Gastrocnemius medialis (tissue), 4 donors: ENCODE data around the gene TECPR2. TPM values are rescaled to one million over a fixed set of nuclear protein-coding genes. Genes with fewer than 3 reads are reported as not detected.

Experiments
- ATAC-seq, 2 donors: fragments of 150-250 bp; one replicate each; pipeline ENCODE4 v1.9.1; 2016
- DNase-seq, 2 donors: peaks; one replicate each; pipeline ENCODE4 v3.0.0-alpha.2; 2019
- H3K27ac ChIP-seq, 4 donors: fragments of 200-600 bp; sonication (generic); 1 replicate in 1 of 4; 2 replicates in 3 of 4; pipeline ENCODE4 v1.5.1; 2016 to 2018; ENCODE audit warnings: mild to moderate bottlenecking in 2 of 4, moderate library complexity in 1 of 4
- H3K27me3 ChIP-seq, 3 donors: fragments of 200-600 bp; sonication (generic) in 2 of 3; 1 replicate in 1 of 3; 2 replicates in 2 of 3; pipeline versions ENCODE4 v1.5.1 to v1.6.0; 2016 to 2019; ENCODE audit warnings: mild to moderate bottlenecking in 1 of 3, moderate library complexity in 1 of 3
- H3K36me3 ChIP-seq, 2 donors: fragments of 200-600 bp; sonication (generic) in 1 of 2; one replicate each; pipeline ENCODE4 v1.5.1; 2017 to 2018
- H3K4me1 ChIP-seq, 2 donors: fragments of 200-600 bp; sonication (generic) in 1 of 2; one replicate each; pipeline ENCODE4 v1.5.1; 2016 to 2017; ENCODE audit warnings: mild to moderate bottlenecking in 2 of 2
- H3K4me3 ChIP-seq, 4 donors: fragments of 200-600 bp; sonication (generic) in 3 of 4; 1 replicate in 1 of 4; 2 replicates in 3 of 4; pipeline ENCODE4 v1.5.1; 2016 to 2019; ENCODE audit warnings: mild to moderate bottlenecking in 2 of 4
- H3K9me3 ChIP-seq, 3 donors: fragments of 200-600 bp; sonication (generic) in 2 of 3; 1 replicate in 1 of 3; 2 replicates in 2 of 3; pipeline ENCODE4 v1.5.1; 2016 to 2019
- CTCF ChIP-seq, 5 experiments: fragments of 450-650 bp in 3 of 5; fragments of 200-600 bp in 2 of 5; sonication (generic) in 2 of 5; IDR thresholded peaks in 4 of 5; conservative IDR thresholded peaks in 1 of 5; 1 replicate in 4 of 5; 2 replicates in 1 of 5; pipeline ENCODE4 v1.5.1; 2016 to 2019; ENCODE audit warnings: antibody characterized with exemption in 5 of 5, mild to moderate bottlenecking in 3 of 5, moderate library complexity in 3 of 5
- POLR2A ChIP-seq, 2 donors: fragments of 450-650 bp; IDR thresholded peaks; one replicate each; pipeline ENCODE4 v1.6.1; 2017; ENCODE audit warnings: antibody characterized with exemption in 2 of 2, mild to moderate bottlenecking in 2 of 2, moderate library complexity in 2 of 2
- in situ Hi-C, 4 donors: fragments of 200-750 bp; cut with MboI; loops; one replicate each; pipeline versions ENCODE4 v1.15.0 to v1.8.0; 2017; ENCODE audit warnings: low sequenced_read_pairs in 4 of 4
- intact Hi-C: fragments of 100-400 bp; cut with DNase I; formaldehyde crosslinking; loops from one replicate; pipeline ENCODE4 v1.15.1; 2023; ENCODE audit warnings: low total_unique reads
- total RNA-seq, 4 donors: library from RNA; depleted of rRNA; stranded (reverse); fragments of >200 nt; gene quantifications; one replicate each; pipeline versions ENCODE4 v1.1.0 to v1.2.3, GENCODE V29; 2016

The TECPR2 gene
- total RNA-seq, 4 donors from 2014 or later: 10.0 to 45.0 (median 20.2) TPM

GRCh38 chr14:102330806-102331205 lies 31.9 kb upstream of the TECPR2 start:
- Histone ChIP-seq H3K36me3 (peaks cover 0 to 31% of the 10 kb centered on the region in 2 donors), H3K4me3 (no peak overlapping the region), H3K9me3 (no peaks in the 10 kb centered on the region), H3K4me1 (no peaks in the 10 kb centered on the region), H3K27ac (no peak overlapping the region), H3K27me3 (no peaks in the 10 kb centered on the region)
- intact Hi-C loops: no loop called here
- TF ChIP-seq CTCF (IDR thresholded peaks at IDR 0.05 in 4 of 5, conservative IDR thresholded peaks at IDR 0.05 in 1 of 5): no peak
- TF ChIP-seq POLR2A (IDR thresholded peaks at IDR 0.05): no peak
- ATAC-seq (no peak), DNase-seq (no peak)
- in situ Hi-C loops: no loop called here

- ATAC-seq (no peak), DNase-seq (no peak)
- Histone ChIP-seq H3K4me3 (no peak overlapping the region), H3K36me3 (peaks cover 0 to 37% of the 10 kb centered on the region in 2 donors), H3K27me3 (no peaks in the 10 kb centered on the region), H3K9me3 (no peaks in the 10 kb centered on the region), H3K4me1 (no peaks in the 10 kb centered on the region), H3K27ac (no peak overlapping the region)
- TF ChIP-seq POLR2A (IDR thresholded peaks at IDR 0.05) (no peak), CTCF (IDR thresholded peaks at IDR 0.05 in 4 of 5, conservative IDR thresholded peaks at IDR 0.05 in 1 of 5) (no peak)
- intact Hi-C loops: no loop called here
- in situ Hi-C loops: no loop called here
These were observed 29.4 kb upstream of the TECPR2 start for GRCh38 chr14:102333390-102333789.

GRCh38 chr14:102333795-102334705 lies 28.7 kb upstream of the TECPR2 start:
- Histone ChIP-seq H3K9me3 (no peaks in the 10 kb centered on the region), H3K27me3 (no peaks in the 10 kb centered on the region), H3K4me3 (no peak overlapping the region), H3K4me1 (no peaks in the 10 kb centered on the region), H3K27ac (no peak overlapping the region), H3K36me3 (peaks cover 0 to 43% of the 10 kb centered on the region in 2 donors)
- in situ Hi-C loops (no loop called here), intact Hi-C loops (no loop called here)
- no peak for ATAC-seq
- TF ChIP-seq CTCF (IDR thresholded peaks at IDR 0.05 in 4 of 5, conservative IDR thresholded peaks at IDR 0.05 in 1 of 5): no peak
- no peak for TF ChIP-seq POLR2A (IDR thresholded peaks at IDR 0.05)
- no peak for DNase-seq

- Histone ChIP-seq H3K27me3 (no peaks in the 10 kb centered on the region), H3K36me3 (peaks cover 0 to 50% of the 10 kb centered on the region in 2 donors), H3K9me3 (no peaks in the 10 kb centered on the region), H3K4me1 (no peaks in the 10 kb centered on the region), H3K27ac (no peak overlapping the region), H3K4me3 (no peak overlapping the region)
- intact Hi-C loops (no loop called here), in situ Hi-C loops (no loop called here)
- no peak for TF ChIP-seq POLR2A (IDR thresholded peaks at IDR 0.05)
- TF ChIP-seq CTCF (IDR thresholded peaks at IDR 0.05 in 4 of 5, conservative IDR thresholded peaks at IDR 0.05 in 1 of 5): no peak
- ATAC-seq: no peak
- no peak for DNase-seq
These were observed 27.6 kb upstream of the TECPR2 start for GRCh38 chr14:102335163-102335562.
